Esophagus squamous epithelium (tissue), 5 donors: ENCODE results near the gene CSTF1. TPM values are rescaled to one million over a fixed set of nuclear protein-coding genes. Genes with fewer than 3 reads are reported as not detected.

Experiments
- DNase-seq: peaks from one replicate; lab custom pipeline; 2025; lab: John Stamatoyannopoulos, UW
- H3K27ac ChIP-seq, 4 donors: fragments of 200-600 bp; sonication (generic); one replicate each; pipeline ENCODE4 v1.5.1; 2016 to 2019; ENCODE audit warnings: mild to moderate bottlenecking in 1 of 4
- H3K27me3 ChIP-seq, 4 donors: fragments of 200-600 bp; sonication (generic); 1 replicate in 3 of 4; 2 replicates in 1 of 4; pipeline versions ENCODE4 v1.5.1 to v1.6.0; 2017 to 2021; ENCODE audit warnings: antibody characterized with exemption in 1 of 4
- H3K36me3 ChIP-seq, 3 donors: fragments of 200-600 bp; sonication (generic); one replicate each; pipeline ENCODE4 v1.5.1; 2016 to 2019
- H3K4me1 ChIP-seq, 3 donors: fragments of 200-600 bp; sonication (generic); one replicate each; pipeline ENCODE4 v1.5.1; 2017 to 2019
- H3K4me3 ChIP-seq, 4 donors: fragments of 200-600 bp; sonication (generic); 1 replicate in 3 of 4; 2 replicates in 1 of 4; pipeline ENCODE4 v1.5.1; 2016 to 2019; ENCODE audit warnings: mild to moderate bottlenecking in 2 of 4, moderate library complexity in 1 of 4
- H3K9me3 ChIP-seq, 3 donors: fragments of 200-600 bp; sonication (generic); one replicate each; pipeline ENCODE4 v1.5.1; 2016 to 2019
- CTCF ChIP-seq, 6 experiments: fragments of 450-650 bp in 4 of 6; fragments of 200-600 bp in 2 of 6; sonication (generic) in 2 of 6; IDR thresholded peaks; one replicate each; pipeline ENCODE4 v1.5.1; 2016 to 2019; ENCODE audit warnings: antibody characterized with exemption in 6 of 6, mild to moderate bottlenecking in 4 of 6, moderate library complexity in 4 of 6
- POLR2A ChIP-seq, 4 donors: fragments of 450-650 bp; IDR thresholded peaks; one replicate each; pipeline ENCODE4 v1.6.1; 2017; ENCODE audit warnings: antibody characterized with exemption in 4 of 4, mild to moderate bottlenecking in 4 of 4, moderate library complexity in 3 of 4
- WGBS, 2 donors: methylation state at CpG; one replicate each; pipeline ENCODE4 v1.1.5; 2018; 5-methylcytosine and 5-hydroxymethylcytosine counted together
- intact Hi-C: fragments of 100-400 bp; cut with DNase I; formaldehyde crosslinking; loops from one replicate; pipeline ENCODE4 v1.15.0; 2022
- total RNA-seq, 4 donors: library from RNA; depleted of rRNA; stranded (reverse); fragments of >200 nt; gene quantifications; one replicate each; pipeline ENCODE4 v1.1.0, GENCODE V29; 2016
- donor health status: DM: yes; HTN: yes; CAD: no.

Gene CSTF1
- total RNA-seq, 4 donors from 2014 or later: 13.2 to 33.5 (median 24.1) TPM

DNA sequence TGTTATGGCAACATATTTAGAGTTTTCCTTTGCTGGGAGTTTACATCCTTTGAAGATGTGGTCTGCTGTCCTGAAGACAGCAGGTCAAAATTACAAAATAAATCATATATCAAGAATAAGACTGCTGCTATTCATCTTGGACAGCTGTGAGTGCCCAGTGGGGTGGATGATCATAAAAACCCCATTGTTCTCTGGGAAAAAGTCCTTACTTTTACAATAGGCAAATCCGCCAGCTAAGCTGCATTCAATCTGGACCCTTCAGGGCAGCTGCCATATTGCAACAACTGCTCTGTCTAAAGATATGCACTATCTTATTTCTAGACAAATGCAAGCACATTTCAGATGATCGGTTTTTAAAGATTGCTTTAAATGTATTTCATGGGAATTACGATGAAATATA is 39.0 kb downstream of the CSTF1 start:
- no peak overlapping the region for H3K4me3 ChIP-seq
- 84 to 92% methylated on average over 3 of the region's 3 CpGs for WGBS, 2 donors
- DNase-seq: no peak
- H3K4me1 ChIP-seq: peaks cover 8 to 26% (median 25%) of the 10 kb centered on the region in 3 donors
- no peaks in the 10 kb centered on the region for H3K36me3 ChIP-seq
- no peaks in the 10 kb centered on the region for H3K27me3 ChIP-seq
- H3K9me3 ChIP-seq: no peaks in the 10 kb centered on the region
- no peak overlapping the region for H3K27ac ChIP-seq
- TF ChIP-seq POLR2A (IDR thresholded peaks at IDR 0.05): no peak
- no peak for TF ChIP-seq CTCF (IDR thresholded peaks at IDR 0.05)
- intact Hi-C loops: no loop called here

- H3K9me3 ChIP-seq: no peaks in the 10 kb centered on the region
- WGBS, 2 donors: 35% methylated on average over 3 of the region's 3 CpGs
- no peak overlapping the region for H3K27ac ChIP-seq
- TF ChIP-seq POLR2A (IDR thresholded peaks at IDR 0.05) (no peak), CTCF (IDR thresholded peaks at IDR 0.05) (no peak)
- intact Hi-C loops: no loop called here
- no peak overlapping the region for H3K4me3 ChIP-seq
- peaks cover 7 to 24% (median 22%) of the 10 kb centered on the region in 3 donors for H3K4me1 ChIP-seq
- no peak for DNase-seq
- H3K27me3 ChIP-seq: no peaks in the 10 kb centered on the region
- H3K36me3 ChIP-seq: no peaks in the 10 kb centered on the region
Observed at GRCh38 chr20:56433221-56433879, 40.9 kb downstream of the CSTF1 start.

DNA sequence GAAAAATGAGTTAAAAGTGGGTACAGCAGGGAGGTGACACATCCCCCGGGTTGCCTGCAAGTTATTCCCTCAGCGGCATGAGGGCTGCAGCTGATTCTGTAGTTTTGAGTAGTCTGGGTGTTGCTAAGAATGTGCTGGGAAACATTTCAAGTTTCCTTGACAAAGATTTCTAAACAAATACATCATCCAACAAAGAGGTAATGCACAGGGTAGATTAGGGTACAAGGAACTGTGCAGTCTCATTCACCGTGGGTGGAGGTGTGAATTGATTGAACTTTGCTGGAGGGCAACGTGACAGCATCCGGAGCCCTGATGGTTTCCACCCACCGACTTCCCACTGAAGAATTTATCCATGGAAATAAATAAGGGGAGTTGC is 41.4 kb downstream of the CSTF1 start:
- DNase-seq: no peak

DNA sequence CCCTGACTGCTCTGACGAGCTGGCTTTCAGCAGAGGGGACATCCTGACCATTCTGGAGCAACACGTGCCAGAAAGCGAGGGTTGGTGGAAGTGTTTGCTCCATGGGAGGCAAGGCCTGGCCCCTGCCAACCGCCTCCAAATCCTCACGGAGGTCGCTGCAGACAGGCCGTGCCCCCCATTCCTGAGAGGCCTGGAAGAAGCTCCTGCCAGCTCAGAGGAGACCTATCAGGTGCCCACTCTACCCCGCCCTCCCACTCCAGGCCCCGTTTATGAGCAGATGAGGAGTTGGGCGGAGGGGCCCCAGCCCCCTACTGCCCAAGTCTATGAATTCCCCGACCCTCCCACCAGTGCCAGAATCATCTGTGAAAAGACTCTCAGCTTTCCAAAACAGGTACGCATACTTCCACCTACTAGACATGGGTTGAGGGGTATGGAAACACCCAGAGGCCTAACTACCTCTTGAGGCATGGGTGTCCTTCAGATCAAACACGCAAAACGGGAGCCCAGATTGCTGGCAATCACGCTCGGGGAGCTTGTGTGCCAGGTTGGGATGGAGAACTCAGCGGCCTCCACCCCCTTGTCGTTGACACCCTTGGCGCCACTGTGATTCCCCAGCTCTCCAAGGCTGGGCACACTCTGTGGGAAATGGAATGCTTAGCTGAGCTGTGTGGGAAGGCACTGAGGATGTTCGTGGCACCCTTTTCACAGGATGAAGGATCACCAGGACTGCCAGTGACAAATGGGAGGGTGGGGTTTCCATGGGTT is 44.9 kb downstream of the CSTF1 start:
- DNase-seq: no peak
- intact Hi-C loops: no loop called here
- Histone ChIP-seq H3K4me3 (no peak overlapping the region), H3K9me3 (no peaks in the 10 kb centered on the region), H3K36me3 (no peaks in the 10 kb centered on the region), H3K27ac (no peak overlapping the region), H3K4me1 (peaks cover 0 to 41% (median 13%) of the 10 kb centered on the region in 3 donors), H3K27me3 (no peaks in the 10 kb centered on the region)
- 59 to 71% methylated on average over 9 to 10 of the region's 20 CpGs for WGBS, 2 donors
- TF ChIP-seq POLR2A (IDR thresholded peaks at IDR 0.05) (no peak), CTCF (IDR thresholded peaks at IDR 0.05) (no peak)

More for the DNA sequence above, 41.4 kb downstream of the CSTF1 start:
- no peaks in the 10 kb centered on the region for H3K27me3 ChIP-seq
- H3K4me3 ChIP-seq: no peak overlapping the region
- intact Hi-C loops: no loop called here
- H3K4me1 ChIP-seq: peaks cover 2 to 19% (median 18%) of the 10 kb centered on the region in 3 donors
- H3K27ac ChIP-seq: no peak overlapping the region
- no peak for TF ChIP-seq CTCF (IDR thresholded peaks at IDR 0.05)
- TF ChIP-seq POLR2A (IDR thresholded peaks at IDR 0.05): no peak
- H3K9me3 ChIP-seq: no peaks in the 10 kb centered on the region
- WGBS, 2 donors: 31 to 33% methylated on average over 5 to 6 of the region's 6 CpGs
- H3K36me3 ChIP-seq: no peaks in the 10 kb centered on the region

DNA sequence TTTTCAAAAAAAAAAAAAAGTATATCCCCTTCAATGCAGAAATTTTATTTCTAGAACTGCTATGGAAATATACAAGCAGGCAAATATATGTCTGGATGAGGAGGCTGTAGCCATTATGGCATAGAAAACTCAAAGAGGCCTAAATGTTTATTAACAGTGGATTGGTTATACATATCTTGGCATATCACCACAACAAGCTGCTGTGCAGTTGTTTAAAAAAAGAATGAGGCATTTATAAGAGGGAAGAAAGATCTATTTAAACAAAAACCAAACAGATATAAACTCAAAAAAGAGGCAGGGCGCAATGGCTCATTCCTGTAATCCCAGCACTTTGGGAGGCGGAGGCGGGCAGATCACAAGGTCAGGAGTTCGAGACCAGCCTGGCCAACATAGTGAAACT is 45.8 kb downstream of the CSTF1 start:
- DNase-seq: no peak
- no peak overlapping the region for H3K27ac ChIP-seq
- intact Hi-C loops: no loop called here

More for the DNA sequence above, 45.8 kb downstream of the CSTF1 start:
- Histone ChIP-seq H3K9me3 (no peaks in the 10 kb centered on the region), H3K4me1 (peaks cover 0 to 46% (median 13%) of the 10 kb centered on the region in 3 donors), H3K36me3 (no peaks in the 10 kb centered on the region), H3K27me3 (no peaks in the 10 kb centered on the region), H3K4me3 (no peak overlapping the region)
- TF ChIP-seq CTCF (IDR thresholded peaks at IDR 0.05) (no peak), POLR2A (IDR thresholded peaks at IDR 0.05) (no peak)
- 78 to 90% methylated on average over 4 of the region's 4 CpGs for WGBS, 2 donors
